Smooth muscle cell (in vitro differentiated cells): ENCODE results near the gene CHD1. TPM values are rescaled to one million over a fixed set of nuclear protein-coding genes. Genes with fewer than 3 reads are reported as not detected.

Experiments used
- DNase-seq: peaks from one replicate; lab custom pipeline; 2025; ENCODE audit not compliant: unreplicated experiment; lab: John Stamatoyannopoulos, UW
- H2AFZ ChIP-seq: fragments of 200-600 bp; sonication (generic); 2 replicates; pipeline ENCODE4 v1.6.0; 2016; ENCODE audit warnings: antibody characterized with exemption, low read depth, mild to moderate bottlenecking
- H3F3A ChIP-seq: fragments of 200-600 bp; sonication (generic); 2 replicates; pipeline ENCODE4 v1.6.0; 2017; ENCODE audit warnings: antibody characterized with exemption, low read depth
- H3K27ac ChIP-seq: fragments of 200-600 bp; sonication (generic); 2 replicates; pipeline ENCODE4 v1.5.1; 2016; ENCODE audit warnings: low read depth, mild to moderate bottlenecking
- H3K27me3 ChIP-seq: fragments of 200-600 bp; sonication (generic); 2 replicates; pipeline ENCODE4 v1.6.1; 2016; ENCODE audit warnings: low read depth, mild to moderate bottlenecking
- H3K36me3 ChIP-seq: fragments of 200-600 bp; sonication (generic); 2 replicates; pipeline ENCODE4 v1.5.1; 2016; ENCODE audit warnings: low read depth
- H3K4me1 ChIP-seq: fragments of 200-600 bp; sonication (generic); 2 replicates; pipeline ENCODE4 v1.5.1; 2016; ENCODE audit warnings: low read depth
- H3K4me2 ChIP-seq: fragments of 200-600 bp; sonication (generic); 2 replicates; pipeline ENCODE4 v1.6.0; 2016; ENCODE audit warnings: mild to moderate bottlenecking
- H3K4me3 ChIP-seq: fragments of 200-600 bp; sonication (generic); 2 replicates; pipeline ENCODE4 v1.5.1; 2016; ENCODE audit warnings: mild to moderate bottlenecking
- H3K79me2 ChIP-seq: fragments of 200-600 bp; sonication (generic); 2 replicates; pipeline ENCODE4 v1.6.0; 2016; ENCODE audit warnings: low read depth, mild to moderate bottlenecking
- H3K9ac ChIP-seq: fragments of 200-600 bp; sonication (generic); 2 replicates; pipeline ENCODE4 v1.6.0; 2016; ENCODE audit warnings: low read depth
- H3K9me3 ChIP-seq: fragments of 200-600 bp; sonication (generic); replicated peaks from 2 replicates; pipeline ENCODE4 v1.5.1; 2016; ENCODE audit warnings: low read depth
- H4K20me1 ChIP-seq: fragments of 200-600 bp; sonication (generic); 2 replicates; pipeline ENCODE4 v1.6.0; 2016; ENCODE audit warnings: low read depth
- CTCF ChIP-seq: fragments of 200-600 bp; sonication (generic); IDR thresholded peaks from 2 replicates; pipeline ENCODE4 v1.5.1; 2017; ENCODE audit warnings: borderline replicate concordance, mild to moderate bottlenecking, antibody characterized with exemption; ENCODE audit not compliant: insufficient read depth, poor library complexity, severe bottlenecking
- WGBS: methylation state at CpG from one replicate; pipeline ENCODE4 v1.1.7; 2016; ENCODE audit warnings: low lambda C conversion rate; 5-methylcytosine and 5-hydroxymethylcytosine counted together
- polyA plus RNA-seq: library from polyadenylated mRNA; unstranded; fragments of >200 nt; fragmentation: Nextera tagmentation; extraction: Ambion mirVana; gene quantifications from 2 replicates; pipeline ENCODE4 v1.2.1, GENCODE V29; 2016
- total RNA-seq: library from RNA; depleted of rRNA; stranded (reverse); fragments of >200 nt; gene quantifications from 2 replicates; pipeline ENCODE4 v1.2.3, GENCODE V29; 2014

The CHD1 gene
- total and polyA plus RNA-seq, 2 experiments from 2014 or later, result 12.0 to 51.5 TPM

GRCh38 chr5:98839469-98840383 lies 89.1 kb downstream of the CHD1 start:
- no peak overlapping the region for H3K4me2 ChIP-seq
- H3K27me3 ChIP-seq, result no peaks in the 10 kb centered on the region
- no peak overlapping the region for H3K4me3 ChIP-seq
- no peaks in the 10 kb centered on the region for H3K9me3 ChIP-seq
- no peak for DNase-seq
- TF ChIP-seq CTCF, result no peak
- no peaks in the 10 kb centered on the region for H3K4me1 ChIP-seq
- H3F3A ChIP-seq, result no peaks in the 10 kb centered on the region
- H3K9ac ChIP-seq, result no peak overlapping the region
- H3K36me3 ChIP-seq, result no peaks in the 10 kb centered on the region
- no peak overlapping the region for H3K27ac ChIP-seq
- H2AFZ ChIP-seq, result no peak overlapping the region
- H3K79me2 ChIP-seq, result no peaks in the 10 kb centered on the region
- no peaks in the 10 kb centered on the region for H4K20me1 ChIP-seq
- 94% methylated on average over 42 of the region's 42 CpGs for WGBS

GRCh38 chr5:98836175-98836574 lies 92.6 kb downstream of the CHD1 start:
- H3K9ac ChIP-seq, result no peak overlapping the region
- WGBS, result 88% methylated on average over 5 of the region's 5 CpGs
- H3K27ac ChIP-seq, result no peak overlapping the region
- H3K4me1 ChIP-seq, result no peaks in the 10 kb centered on the region
- H3K79me2 ChIP-seq, result no peaks in the 10 kb centered on the region
- H2AFZ ChIP-seq, result no peak overlapping the region
- no peaks in the 10 kb centered on the region for H4K20me1 ChIP-seq
- H3K27me3 ChIP-seq, result no peaks in the 10 kb centered on the region
- H3K4me3 ChIP-seq, result no peak overlapping the region
- H3K9me3 ChIP-seq, result no peaks in the 10 kb centered on the region
- no peaks in the 10 kb centered on the region for H3F3A ChIP-seq
- no peak overlapping the region for H3K4me2 ChIP-seq
- no peak for TF ChIP-seq CTCF
- H3K36me3 ChIP-seq, result no peaks in the 10 kb centered on the region
- DNase-seq, result no peak

DNA sequence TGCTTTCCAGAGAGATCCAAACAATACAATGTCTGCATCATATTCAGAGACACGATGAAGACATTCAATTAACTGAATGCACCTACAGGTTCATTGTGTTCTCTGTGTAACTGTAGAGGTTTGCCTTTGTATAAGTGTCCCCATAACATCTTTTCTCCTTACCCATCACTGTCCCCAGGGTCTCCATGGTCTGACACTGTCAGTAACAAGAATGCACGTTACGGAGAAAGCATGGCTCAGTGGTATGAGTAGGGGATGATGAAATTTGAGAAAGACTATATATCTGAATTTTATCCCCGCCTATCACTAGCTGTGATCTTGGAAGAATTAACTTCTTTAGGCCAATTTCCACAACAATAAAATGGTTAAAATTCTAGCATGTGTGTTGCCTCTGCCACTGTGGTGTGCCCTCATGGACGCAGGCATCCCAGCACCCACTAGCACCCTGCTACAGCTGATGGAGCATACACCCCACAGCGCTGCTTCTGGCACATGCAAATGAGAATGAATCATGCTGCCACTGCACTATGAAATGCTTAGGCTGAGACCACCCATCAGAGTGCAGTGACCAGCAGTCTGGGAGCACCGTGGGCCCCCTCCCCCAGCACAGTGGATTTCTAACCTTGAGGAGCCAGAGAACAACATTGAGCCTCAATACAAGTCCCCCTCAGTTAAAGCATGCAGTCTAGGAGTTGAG lies 101.1 kb downstream of the CHD1 start:
- no peaks in the 10 kb centered on the region for H3K79me2 ChIP-seq
- no peaks in the 10 kb centered on the region for H3K4me1 ChIP-seq
- H3K4me3 ChIP-seq, result no peak overlapping the region
- H3K27me3 ChIP-seq, result no peaks in the 10 kb centered on the region
- H3K27ac ChIP-seq, result no peak overlapping the region
- no peaks in the 10 kb centered on the region for H4K20me1 ChIP-seq
- no peak for TF ChIP-seq CTCF
- H3K9me3 ChIP-seq, result no peaks in the 10 kb centered on the region
- H3K36me3 ChIP-seq, result no peaks in the 10 kb centered on the region
- H3K9ac ChIP-seq, result no peak overlapping the region
- no peaks in the 10 kb centered on the region for H3F3A ChIP-seq
- WGBS, result 73% methylated on average over 7 of the region's 7 CpGs
- no peak overlapping the region for H3K4me2 ChIP-seq
- no peak overlapping the region for H2AFZ ChIP-seq
- DNase-seq, result no peak
